Measurements from ENCODE around the gene SPACA5.
"Not testable (repeated sequence)": the region's sequence is repeated elsewhere in the genome, so short reads cannot be mapped to it uniquely, and the experiment has no call there.

Gene SPACA5

GRCh38 chrX:48006688-48007087 is at the start of gene SPACA5:
TSS of gene SPACA5 (plus strand) at chrX:48006988. CDS start at chrX:48007803, 815 bp downstream.
- DNase-seq = not testable (repeated sequence)

DNA sequence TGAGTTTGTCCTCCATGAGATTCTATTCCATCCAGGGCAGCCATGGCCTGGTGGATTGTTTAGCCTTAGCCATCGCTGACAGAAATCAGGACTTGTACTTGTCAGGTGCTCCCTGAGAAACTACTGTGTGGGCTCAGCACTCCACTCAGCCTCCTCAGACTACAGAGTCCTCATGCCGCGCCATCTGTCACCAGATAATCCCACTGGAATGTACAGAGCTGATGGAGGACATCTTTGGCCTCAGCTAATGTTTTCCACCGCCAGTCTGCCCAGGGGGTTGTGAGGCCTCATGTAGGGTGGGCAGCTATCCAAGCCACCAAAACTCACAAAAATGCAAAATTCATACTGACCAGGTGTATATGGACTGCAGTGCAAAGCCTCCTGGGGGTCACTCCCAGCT is 48.6 kb upstream of the SPACA5 start:
- DNase-seq = not testable (repeated sequence)

- no peak for DNase-seq
Observed at GRCh38 chrX:47958761-47959342, 47.9 kb upstream of the SPACA5 start.

DNA sequence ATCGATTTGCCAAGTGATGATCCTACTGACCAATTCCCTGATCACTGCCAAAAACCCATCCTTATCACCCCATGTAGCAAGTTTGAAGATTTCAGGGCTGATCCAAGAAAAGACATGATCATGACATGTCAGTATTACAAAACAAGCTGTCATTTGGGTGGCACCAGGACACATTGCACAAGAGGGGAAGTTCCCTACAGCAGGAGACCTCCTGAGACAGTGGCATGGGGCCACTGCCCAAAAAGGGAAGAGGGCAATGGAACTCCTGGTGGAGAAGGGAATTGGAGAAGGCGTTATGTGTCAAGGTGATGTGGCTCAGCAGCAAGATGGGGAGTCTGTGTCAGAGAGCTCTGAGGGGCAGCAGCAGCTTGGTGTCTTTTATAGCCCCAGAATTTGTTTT is 46.4 kb upstream of the SPACA5 start:
- DNase-seq = no peak

DNA sequence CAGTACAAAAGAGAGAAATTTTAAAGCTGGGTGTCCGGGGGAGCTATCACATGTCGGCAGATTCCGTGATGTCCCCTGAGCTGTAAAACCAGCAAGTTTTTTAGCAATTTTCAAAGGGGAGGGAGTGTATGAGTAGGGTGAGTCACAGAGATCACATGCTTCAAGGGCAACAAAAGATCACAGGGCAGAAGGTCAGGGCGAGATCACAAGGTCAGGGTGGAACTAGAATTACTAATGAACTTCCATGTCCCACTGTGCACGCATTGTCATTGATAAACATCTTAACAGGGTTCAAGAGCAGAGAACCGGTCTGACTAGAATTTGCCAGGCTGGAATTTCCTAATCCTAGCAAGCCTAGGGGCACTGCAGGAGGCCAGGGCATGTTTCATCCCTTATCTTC is 45.0 kb upstream of the SPACA5 start:
- not testable (repeated sequence) for DNase-seq

- DNase-seq = not testable (repeated sequence)
Observed at GRCh38 chrX:47965526-47965925, 41.3 kb upstream of the SPACA5 start.

GRCh38 chrX:47973235-47973634 is 33.6 kb upstream of the SPACA5 start:
- no peak for DNase-seq

DNA sequence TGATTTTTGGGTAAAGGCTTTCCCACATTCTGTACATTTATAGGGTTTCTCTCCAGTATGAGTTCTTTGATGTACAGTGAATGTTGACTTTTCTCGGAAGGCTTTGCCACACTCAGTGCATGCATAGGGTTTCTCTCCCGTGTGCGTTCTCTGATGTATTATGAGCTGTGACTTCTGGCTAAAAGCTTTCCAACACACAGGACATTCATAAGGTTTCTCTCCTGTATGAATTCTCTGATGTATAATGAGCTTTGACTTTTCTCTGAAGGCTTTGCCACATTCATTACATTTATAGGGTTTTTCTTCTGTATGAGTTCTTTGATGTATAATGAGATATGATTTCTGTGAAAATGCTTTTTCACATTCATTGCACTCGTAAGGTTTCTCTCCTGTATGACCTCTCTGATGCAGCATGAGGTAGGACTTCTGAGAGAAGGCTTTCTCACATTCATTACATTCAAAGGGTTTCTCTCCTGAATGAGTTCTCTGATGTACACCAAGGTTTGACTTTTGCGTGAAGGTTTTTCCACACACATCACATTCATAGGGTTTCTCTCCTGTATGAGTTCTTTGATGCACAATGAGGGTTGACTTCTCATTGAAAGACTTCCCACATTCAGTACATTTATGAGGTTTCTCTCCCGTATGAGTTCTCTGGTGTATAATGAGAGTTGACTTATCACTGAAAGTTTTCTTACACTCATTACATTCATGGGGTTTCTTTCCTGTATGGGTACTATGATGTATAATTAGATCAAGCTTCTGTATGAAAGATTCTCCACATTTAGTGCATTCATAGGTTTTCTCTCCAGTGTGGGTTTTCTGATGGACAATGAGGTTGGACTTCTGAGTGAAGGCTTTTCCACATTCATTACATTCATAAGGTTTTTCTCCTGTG is 30.3 kb upstream of the SPACA5 start:
- no peak for DNase-seq

DNA sequence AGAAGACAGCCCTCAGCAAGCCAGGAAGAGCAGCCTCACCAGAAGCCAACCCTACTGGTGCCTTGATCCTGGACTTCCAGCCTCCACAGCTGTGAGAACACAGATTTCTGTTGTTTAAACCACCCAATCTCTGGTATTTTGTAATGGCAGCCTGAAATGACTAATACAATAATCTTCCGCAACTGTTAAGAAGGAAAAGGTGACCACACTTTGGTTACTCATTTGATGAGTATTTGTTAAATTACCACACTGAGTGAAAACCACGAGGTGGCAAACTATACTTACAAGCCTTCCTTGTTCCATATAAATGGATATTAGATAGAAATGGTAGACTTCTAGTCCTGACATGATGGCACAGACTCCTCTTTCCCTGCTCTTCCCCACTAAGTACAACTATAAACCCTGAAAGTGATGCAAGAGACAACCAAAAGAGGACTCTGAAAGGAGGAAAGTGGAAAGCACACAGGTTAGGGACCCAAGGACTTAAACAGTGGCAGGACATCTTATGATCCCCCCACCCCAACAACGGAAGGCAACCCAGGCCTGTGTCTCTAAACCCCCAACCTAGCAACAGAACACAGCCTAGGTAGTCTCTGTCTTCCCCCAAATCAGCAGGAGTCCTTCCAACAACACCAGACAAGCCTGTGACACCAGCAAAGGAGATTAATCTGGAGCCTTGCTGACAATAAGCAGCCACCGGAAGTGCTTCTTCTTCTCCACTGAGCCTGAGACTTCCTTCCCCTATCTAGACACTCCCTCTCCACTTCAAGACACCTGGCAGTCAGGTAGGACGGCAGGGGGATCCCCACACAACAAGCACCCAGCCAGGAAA is 15.3 kb upstream of the SPACA5 start:
- no peak for DNase-seq

- DNase-seq = no peak
Observed at GRCh38 chrX:47992095-47992380, 14.8 kb upstream of the SPACA5 start.

- DNase-seq = no peak
Observed at GRCh38 chrX:47992669-47993068, 14.1 kb upstream of the SPACA5 start.

GRCh38 chrX:48001260-48001659 is 5.5 kb upstream of the SPACA5 start:
- no peak for DNase-seq

DNA sequence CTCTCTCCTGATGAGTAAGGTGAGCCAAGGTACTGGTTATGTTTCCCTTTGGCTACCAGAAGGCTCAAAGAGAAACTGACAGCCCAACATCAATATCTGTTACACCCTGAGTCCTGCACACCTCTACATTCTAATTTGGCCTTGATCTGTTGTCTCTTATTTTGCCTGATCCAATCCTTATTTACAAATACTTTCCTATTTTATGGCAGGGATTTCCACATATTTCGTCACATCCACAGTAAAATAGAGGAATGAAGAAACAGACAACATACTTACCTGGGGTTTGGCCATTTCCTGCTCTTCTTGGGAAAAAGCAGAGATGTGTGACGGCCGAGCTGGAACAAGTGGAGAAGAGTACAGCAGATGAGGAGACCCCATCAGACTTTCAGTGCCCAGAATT is 4.5 kb upstream of the SPACA5 start:
- no peak for DNase-seq

DNA sequence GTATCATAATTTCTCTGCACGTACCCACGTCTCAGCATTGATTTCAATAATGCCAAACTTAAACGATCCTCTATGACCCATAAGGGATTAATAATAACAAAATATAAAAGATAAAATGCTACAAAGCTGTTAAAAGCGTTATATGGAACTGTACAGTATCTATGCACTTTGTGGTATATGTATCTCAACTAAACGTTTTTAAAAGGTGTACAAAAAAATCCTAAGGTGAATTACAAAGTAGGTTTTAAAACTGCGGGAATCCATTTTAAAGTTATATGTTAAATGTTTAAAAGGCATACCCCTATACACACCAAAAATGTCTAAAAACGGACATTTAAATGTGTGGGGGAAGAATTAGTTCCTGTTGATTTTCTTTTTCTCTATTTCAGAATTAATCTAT is 3.9 kb upstream of the SPACA5 start:
- no peak for DNase-seq

DNA sequence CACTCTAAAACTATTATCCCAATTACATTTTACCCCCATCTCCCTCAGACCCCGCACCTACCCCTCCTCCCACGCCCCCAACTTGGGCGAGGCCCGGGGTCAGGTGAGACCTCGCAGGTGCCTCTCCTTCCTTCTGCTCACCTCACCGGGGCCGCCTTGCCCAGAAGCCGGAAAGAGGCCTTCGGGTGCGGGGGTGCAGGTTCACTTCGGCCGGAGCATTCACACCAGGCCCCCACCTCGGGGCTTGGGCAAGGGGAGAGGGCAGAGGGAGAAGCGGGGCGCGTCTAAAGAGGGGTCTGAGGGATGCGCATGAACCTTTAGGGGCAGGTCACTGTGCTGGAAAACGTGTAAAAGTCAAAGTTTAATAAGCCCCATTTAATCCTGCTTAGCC is 3.4 kb upstream of the SPACA5 start:
- DNase-seq = no peak

GRCh38 chrX:48003758-48004457 is 2.9 kb upstream of the SPACA5 start, which contains the start of gene ZNF182:
TSS of gene ZNF182 (minus strand) at chrX:48003989. CDS start at chrX:48002609, 1,380 bp downstream.
- peak; percentile 71 for DNase-seq

DNA sequence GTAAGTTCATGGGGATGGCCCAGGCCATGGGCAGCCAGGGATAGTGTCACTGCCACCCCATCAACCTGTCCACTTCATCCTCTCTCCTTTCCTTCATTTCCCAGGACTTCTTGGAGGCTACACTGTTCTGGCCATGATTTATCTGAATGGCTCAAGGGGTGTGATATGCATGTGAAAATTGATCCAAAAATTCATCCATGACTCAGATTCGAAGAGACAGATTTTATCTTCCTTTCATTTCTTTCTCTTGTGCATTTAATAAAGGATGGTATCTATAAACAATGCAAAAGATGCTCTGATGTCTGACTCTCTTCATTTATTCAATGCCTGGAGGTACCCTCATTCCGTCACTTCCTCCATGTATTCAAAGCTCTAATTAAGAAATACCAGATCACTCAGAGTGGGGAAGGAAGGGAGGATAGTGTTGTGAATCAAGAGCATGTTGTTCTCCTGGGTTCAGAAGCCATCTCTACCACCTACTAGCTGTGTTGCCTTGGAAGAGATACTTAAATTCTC is 2.7 kb downstream of the SPACA5 start:
- DNase-seq = not testable (repeated sequence)

DNA sequence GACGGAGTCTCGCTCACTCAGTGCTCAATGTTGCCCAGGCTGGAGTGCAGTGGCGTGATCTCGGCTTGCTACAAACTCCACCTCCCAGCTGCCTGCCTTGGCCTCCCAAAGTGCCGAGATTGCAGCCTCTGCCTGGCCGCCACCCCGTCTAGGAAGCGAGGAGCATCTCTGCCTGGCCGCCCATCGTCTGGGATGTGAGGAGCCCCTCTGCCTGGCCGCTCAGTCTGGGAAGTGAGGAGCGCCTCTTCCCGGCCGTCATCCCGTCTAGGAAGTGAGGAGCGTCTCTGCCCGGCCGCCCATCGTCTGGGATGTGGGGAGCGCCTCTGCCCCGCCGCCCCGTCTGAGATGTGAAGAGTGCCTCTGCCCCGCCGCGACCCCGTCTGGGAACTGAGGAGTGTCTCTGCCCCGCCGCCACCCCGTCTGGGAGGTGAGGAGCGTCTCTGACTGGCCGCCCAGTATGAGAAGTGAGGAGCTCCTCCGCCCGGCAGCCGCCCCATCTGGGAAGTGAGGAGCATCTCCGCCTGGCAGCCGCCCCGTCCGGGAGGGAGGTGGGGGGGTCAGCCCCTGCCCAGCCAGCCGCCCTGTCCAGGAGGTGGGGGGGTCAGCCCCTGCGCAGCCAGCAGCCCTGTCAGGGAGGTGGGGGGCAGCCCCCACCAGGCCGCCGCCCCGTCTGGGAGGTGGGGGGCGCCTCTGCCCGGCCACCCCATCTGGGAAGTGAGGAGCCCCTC is 10.0 kb downstream of the SPACA5 start:
- DNase-seq = not testable (repeated sequence)

- not testable (repeated sequence) for DNase-seq
Observed at GRCh38 chrX:48019892-48020291, 13.1 kb downstream of the SPACA5 start.

- not testable (repeated sequence) for DNase-seq
Observed at GRCh38 chrX:48020472-48020871, 13.7 kb downstream of the SPACA5 start.

DNA sequence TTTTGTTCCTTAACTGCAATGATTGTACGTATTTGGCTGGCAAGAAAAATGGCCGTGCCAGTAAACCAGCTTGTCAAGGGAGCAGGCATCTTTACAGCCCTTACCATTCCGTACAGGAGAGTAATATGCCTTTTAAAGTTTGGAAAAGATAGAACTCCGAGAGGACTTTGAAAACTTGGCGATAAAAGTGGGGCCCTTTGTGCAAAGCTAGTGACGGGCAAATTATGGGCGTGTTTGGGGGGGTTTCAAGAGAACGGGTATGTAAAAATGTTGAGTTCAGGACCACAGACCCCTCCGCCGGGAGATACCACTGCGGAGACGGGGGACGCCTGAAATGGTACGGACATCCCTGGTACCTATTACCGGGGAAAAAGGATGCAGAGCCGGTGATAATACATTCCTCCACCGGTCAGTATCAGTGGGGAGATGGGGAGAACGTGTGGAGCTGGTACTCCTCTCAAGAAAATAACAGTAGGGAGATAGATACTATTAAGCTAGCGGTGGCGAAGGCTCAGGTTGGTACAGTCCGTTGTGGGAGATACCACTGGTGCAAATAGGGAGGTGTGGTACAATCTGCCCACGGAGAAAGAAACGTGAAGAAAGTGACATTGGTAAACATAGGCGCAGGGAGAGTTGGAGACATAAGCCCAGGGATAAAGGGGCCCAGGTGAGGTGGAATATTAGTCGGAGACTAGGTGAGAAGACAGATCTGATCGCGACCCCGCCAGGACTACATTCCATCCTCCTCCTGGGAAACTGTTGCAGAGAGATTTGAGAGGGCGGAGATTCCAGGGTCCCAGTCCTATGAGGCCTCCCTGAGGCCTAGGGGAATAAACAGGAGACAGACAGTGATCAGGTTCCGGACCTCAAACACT is 14.5 kb downstream of the SPACA5 start:
- peak; percentile 87 for DNase-seq

All from NCI-H526 treated with DMSO at 0.1 percent for 48 hours (cell line).